Fibroblast of mammary gland (primary cell): ENCODE results near the gene IL36B.

Experiments used
- DNase-seq: peaks from one replicate; pipeline ENCODE4 v3.0.0-alpha.2; 2010; ENCODE audit warnings: low read depth
- H3K4me3 ChIP-seq: 2 replicates; pipeline ENCODE4 v1.5.1; 2011; ENCODE audit warnings: low read depth, mild to moderate bottlenecking, low read length, moderate library complexity; ENCODE audit not compliant: control insufficient read depth
- TF ChIP-seq, protein P1 (sequence below): conservative IDR thresholded peaks from 2 replicates; pipeline ENCODE4 v1.5.1; 2011; ENCODE audit warnings: low read depth, low read length, inconsistent platforms; ENCODE audit not compliant: control insufficient read depth, insufficient read depth

Gene IL36B

DNA sequence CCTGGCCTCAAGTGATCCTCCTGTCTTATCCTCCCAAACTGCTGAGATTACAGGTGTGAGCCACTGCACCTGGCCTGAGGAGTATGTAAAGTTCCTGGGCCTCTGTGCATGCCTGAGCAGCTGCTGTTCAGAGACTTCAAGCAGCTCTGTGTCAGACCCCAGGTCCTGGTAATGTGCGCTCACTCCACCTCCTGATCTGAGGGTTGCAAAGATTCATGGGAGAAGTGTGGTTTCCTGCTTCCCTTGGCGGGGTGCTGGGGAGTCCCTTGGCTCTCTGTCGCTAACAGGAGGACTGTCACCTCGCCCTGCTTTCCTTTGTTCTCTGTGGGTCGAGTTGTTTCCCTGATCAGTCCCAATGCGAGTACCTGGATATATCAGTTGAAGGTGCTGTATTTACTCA lies 56.0 kb downstream of the IL36B start:
- TF ChIP-seq, protein P1, sequence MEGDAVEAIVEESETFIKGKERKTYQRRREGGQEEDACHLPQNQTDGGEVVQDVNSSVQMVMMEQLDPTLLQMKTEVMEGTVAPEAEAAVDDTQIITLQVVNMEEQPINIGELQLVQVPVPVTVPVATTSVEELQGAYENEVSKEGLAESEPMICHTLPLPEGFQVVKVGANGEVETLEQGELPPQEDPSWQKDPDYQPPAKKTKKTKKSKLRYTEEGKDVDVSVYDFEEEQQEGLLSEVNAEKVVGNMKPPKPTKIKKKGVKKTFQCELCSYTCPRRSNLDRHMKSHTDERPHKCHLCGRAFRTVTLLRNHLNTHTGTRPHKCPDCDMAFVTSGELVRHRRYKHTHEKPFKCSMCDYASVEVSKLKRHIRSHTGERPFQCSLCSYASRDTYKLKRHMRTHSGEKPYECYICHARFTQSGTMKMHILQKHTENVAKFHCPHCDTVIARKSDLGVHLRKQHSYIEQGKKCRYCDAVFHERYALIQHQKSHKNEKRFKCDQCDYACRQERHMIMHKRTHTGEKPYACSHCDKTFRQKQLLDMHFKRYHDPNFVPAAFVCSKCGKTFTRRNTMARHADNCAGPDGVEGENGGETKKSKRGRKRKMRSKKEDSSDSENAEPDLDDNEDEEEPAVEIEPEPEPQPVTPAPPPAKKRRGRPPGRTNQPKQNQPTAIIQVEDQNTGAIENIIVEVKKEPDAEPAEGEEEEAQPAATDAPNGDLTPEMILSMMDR: no peak
- no peak for DNase-seq
- H3K4me3 ChIP-seq: no peak overlapping the region

DNA sequence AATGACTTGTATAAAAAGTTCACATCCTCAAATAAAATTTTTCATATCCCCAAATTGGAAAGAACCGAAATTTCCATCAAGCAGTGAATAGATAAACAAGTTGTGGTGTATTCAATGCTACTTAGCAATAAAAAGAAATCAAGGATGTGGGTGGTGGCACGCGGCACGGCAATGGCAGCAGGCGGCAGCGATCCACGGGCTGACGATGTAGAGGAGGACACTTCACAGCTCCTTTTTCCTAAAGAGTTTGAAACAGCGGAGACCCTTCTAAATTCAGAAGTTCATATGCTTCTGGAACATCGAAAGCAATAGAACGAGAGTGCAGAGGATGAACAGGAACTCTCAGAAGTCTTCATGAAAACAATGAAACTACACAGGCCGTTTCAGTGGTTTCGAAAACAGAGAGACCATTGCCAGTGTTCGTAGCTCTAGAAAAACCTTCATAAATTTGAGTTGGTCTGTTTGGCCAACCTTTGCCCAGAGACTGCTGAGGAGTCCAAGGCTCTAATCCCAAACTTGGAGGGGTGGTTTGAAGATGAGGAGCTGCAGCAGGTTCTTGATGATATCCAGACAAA lies 57.2 kb downstream of the IL36B start:
- TF ChIP-seq, protein P1: no peak
- H3K4me3 ChIP-seq: no peak overlapping the region
- DNase-seq: no peak

DNA sequence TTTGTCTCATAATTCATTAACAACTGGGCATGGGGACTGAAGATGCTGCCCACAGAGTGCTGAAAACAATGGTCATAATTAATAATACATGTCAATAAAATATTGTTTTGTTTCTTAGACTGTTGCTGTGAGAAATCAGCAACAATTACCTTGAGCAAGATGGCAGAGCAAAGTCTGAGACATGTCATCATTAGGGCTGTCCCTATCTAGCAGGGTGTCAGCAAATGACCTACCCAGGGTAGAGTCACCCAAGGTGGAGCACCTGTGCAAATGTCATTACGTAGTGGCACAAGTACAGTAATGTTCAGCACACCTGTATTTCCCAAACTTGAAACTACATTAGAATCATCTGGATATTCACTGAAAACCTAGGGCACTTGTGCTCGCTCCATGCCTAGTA lies 58.0 kb downstream of the IL36B start:
- no peak overlapping the region for H3K4me3 ChIP-seq
- TF ChIP-seq, protein P1: no peak
- no peak for DNase-seq

DNA sequence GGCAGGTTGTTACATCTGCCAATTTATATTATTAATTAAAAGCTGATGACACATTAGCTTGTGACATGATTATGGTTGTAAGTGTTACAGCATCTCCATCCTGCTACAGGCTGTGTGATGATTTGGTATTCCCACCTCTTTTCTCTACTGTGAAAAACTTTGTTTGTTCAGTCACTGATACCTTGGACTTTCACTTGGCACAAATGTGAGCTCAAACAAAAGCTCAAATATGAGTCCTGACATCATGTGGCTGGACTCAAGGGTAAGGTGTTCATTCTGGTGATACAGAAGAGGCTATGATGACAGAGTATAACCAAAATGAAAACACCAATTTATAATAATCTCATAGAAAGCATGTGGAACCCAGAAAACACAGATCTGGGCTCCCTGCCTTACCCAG lies 58.8 kb downstream of the IL36B start:
- TF ChIP-seq, protein P1: no peak
- H3K4me3 ChIP-seq: no peak overlapping the region
- DNase-seq: no peak

- TF ChIP-seq, protein P1: no peak
- DNase-seq: no peak
- no peak overlapping the region for H3K4me3 ChIP-seq
These were observed 63.1 kb downstream of the IL36B start for GRCh38 chr2:112989611-112990010.

- no peak for DNase-seq
- H3K4me3 ChIP-seq: no peak overlapping the region
- TF ChIP-seq, protein P1: no peak
These were observed 67.6 kb downstream of the IL36B start for GRCh38 chr2:112985090-112985489.

GRCh38 chr2:112980537-112980936 lies 72.1 kb downstream of the IL36B start:
- TF ChIP-seq, protein P1: no peak
- no peak overlapping the region for H3K4me3 ChIP-seq
- no peak for DNase-seq
